ENCODE measurements around the gene FANCD2OS.
"Not testable (repeated sequence)": the region's sequence is repeated elsewhere in the genome, so short reads cannot be mapped to it uniquely, and the experiment has no call there.

FANCD2OS gene

GRCh38 chr3:10093678-10094077 is 14.4 kb downstream of the FANCD2OS start:
- no peak for DNase-seq (ENCODE audit: extremely low read depth, low read depth)
- no peak overlapping the region for H3K4me3 ChIP-seq (replicated peaks; ENCODE audit: low read depth, low read length)
- TF ChIP-seq CTCF (IDR thresholded peaks at IDR 0.05; ENCODE audit: low read depth, low read length, missing control alignments), result no peak

GRCh38 chr3:10091387-10091786 is 16.7 kb downstream of the FANCD2OS start:
- not testable (repeated sequence) for DNase-seq (ENCODE audit: extremely low read depth, low read depth); H3K4me3 ChIP-seq (replicated peaks; ENCODE audit: low read depth, low read length)

GRCh38 chr3:10090774-10091173 is 17.3 kb downstream of the FANCD2OS start:
- not testable (repeated sequence) for DNase-seq (ENCODE audit: extremely low read depth, low read depth); H3K4me3 ChIP-seq (replicated peaks; ENCODE audit: low read depth, low read length)

GRCh38 chr3:10090179-10090578 is 17.9 kb downstream of the FANCD2OS start:
- TF ChIP-seq CTCF (IDR thresholded peaks at IDR 0.05; ENCODE audit: low read depth, low read length, missing control alignments), result no peak
- no peak for DNase-seq (ENCODE audit: extremely low read depth, low read depth)
- no peak overlapping the region for H3K4me3 ChIP-seq (replicated peaks; ENCODE audit: low read depth, low read length)

- H3K4me3 ChIP-seq (replicated peaks; ENCODE audit: low read depth, low read length), result no peak overlapping the region
- TF ChIP-seq CTCF (IDR thresholded peaks at IDR 0.05; ENCODE audit: low read depth, low read length, missing control alignments), result no peak
- DNase-seq (ENCODE audit: extremely low read depth, low read depth), result no peak
Measured at GRCh38 chr3:10088256-10088655, 19.8 kb downstream of the FANCD2OS start.

- no peak for DNase-seq (ENCODE audit: extremely low read depth, low read depth)
Measured at GRCh38 chr3:10085738-10086137, 22.3 kb downstream of the FANCD2OS start.

GRCh38 chr3:10081871-10082270 is 26.2 kb downstream of the FANCD2OS start:
- TF ChIP-seq CTCF (IDR thresholded peaks at IDR 0.05; ENCODE audit: low read depth, low read length, missing control alignments), result no peak
- no peak for DNase-seq (ENCODE audit: extremely low read depth, low read depth)
- no peak overlapping the region for H3K4me3 ChIP-seq (replicated peaks; ENCODE audit: low read depth, low read length)

More at GRCh38 chr3:10085738-10086137, 22.3 kb downstream of the FANCD2OS start:
- H3K4me3 ChIP-seq (replicated peaks; ENCODE audit: low read depth, low read length), result no peak overlapping the region
- TF ChIP-seq CTCF (IDR thresholded peaks at IDR 0.05; ENCODE audit: low read depth, low read length, missing control alignments), result no peak

GRCh38 chr3:10074666-10075065 is 33.4 kb downstream of the FANCD2OS start:
- H3K4me3 ChIP-seq (replicated peaks; ENCODE audit: low read depth, low read length), result no peak overlapping the region
- no peak for DNase-seq (ENCODE audit: extremely low read depth, low read depth)
- TF ChIP-seq CTCF (IDR thresholded peaks at IDR 0.05; ENCODE audit: low read depth, low read length, missing control alignments), result no peak

- not testable (repeated sequence) for DNase-seq (ENCODE audit: extremely low read depth, low read depth); H3K4me3 ChIP-seq (replicated peaks; ENCODE audit: low read depth, low read length)
Measured at GRCh38 chr3:10070077-10070476, 38.0 kb downstream of the FANCD2OS start.

Measured in HFF-Myc (cell line).